HG02571 (cell line): Measurements from ENCODE around the gene FBXO10.
"Not testable (repeated sequence)": the region's sequence is repeated elsewhere in the genome, so short reads cannot be mapped to it uniquely, and the experiment has no call there.

Experiments used
- ATAC-seq: cut with Tn5 transposase; IDR thresholded peaks from one replicate; pipeline ENCODE4 v1.9.1; 2021; ENCODE audit warnings: mild to moderate bottlenecking, moderate library complexity; ENCODE audit not compliant: unreplicated experiment

FBXO10 gene

DNA sequence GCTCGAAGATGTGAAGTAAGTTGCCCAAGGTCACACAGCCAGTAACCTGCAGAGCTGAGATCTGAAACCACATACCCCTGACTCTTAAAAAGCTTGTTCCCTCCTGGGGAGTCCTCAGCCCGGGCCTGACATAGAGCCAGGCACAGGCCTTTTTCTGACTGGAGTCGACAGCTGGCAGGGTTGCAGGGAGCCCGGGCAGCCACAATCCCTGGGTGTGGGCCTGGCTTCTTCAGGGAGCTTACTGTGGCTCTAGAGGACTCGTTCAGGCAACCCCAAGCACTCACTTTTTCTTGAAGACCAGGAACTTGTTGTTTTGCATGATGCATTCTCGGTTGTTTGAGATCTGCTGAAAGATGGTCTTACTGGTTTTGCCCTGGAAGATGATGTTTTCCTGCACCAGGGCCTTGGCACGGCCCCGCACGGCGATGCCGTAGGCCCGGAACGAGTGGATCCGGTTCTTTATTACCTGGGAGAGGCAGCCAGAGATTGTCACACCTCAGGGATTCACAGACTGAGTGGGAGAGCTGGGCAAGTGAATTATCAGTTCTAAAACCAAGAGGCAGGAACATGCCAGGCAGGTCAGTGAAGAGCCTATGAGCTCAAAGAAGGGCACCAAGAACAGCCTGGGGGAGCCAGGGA lies 60.4 kb downstream of the FBXO10 start:
- no peak for ATAC-seq

DNA sequence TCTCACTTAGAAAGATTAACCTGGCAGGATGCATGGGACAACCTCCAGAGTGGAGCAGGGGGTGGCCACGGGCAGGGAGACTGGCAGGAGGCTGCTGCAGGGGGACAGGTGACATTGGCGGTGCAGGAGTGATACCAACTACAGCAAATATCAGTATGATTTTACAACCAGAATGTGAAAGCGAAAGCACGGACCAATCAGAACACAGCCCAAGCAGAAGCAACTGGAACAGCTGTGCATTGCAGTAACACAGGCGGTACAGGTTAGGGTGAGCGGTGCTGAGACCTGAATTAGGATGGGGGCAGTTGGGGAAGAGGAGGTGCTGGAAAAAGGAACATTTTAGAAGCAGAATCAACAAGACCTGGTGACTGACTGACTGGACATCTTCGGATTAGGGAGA lies 61.2 kb downstream of the FBXO10 start:
- no peak for ATAC-seq

DNA sequence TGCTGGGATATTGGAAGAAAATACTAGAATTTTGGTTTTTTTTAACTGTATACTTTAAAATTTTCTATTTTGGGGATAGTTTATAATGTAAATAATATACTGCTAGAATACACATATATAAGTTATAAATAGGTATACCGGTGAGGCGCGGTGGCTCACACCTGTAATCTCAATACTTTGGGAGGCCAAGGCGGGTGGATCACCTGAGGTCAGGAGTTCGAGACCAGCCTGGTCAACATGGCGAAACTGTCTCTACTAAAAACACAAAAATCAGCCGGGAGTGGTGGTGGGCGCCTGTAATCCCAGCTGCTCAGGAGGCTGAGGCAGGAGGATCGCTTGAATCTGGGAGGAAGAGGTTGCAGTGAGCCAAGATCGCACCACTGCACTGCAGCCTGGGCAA lies 61.8 kb downstream of the FBXO10 start:
- ATAC-seq, result not testable (repeated sequence)

DNA sequence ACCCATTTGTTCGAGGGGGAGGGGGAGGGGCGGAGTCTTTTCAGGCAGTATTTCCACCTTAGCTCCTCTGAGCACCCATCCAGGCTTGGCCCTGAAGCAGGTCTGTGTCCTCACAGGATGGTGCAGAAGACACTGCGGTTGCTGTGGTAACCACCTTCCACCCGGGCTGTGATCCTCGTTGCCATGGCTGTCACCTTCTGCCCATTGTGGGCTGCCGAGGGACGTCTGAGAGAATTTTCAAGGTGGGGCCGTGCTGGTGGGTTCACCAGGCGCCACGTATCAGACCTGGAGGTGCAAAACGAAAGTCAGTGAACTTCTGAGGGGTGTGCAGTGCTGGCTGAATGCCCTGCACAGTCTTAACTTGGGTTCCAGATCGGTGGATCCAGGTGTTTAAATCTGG lies 63.7 kb downstream of the FBXO10 start:
- no peak for ATAC-seq

DNA sequence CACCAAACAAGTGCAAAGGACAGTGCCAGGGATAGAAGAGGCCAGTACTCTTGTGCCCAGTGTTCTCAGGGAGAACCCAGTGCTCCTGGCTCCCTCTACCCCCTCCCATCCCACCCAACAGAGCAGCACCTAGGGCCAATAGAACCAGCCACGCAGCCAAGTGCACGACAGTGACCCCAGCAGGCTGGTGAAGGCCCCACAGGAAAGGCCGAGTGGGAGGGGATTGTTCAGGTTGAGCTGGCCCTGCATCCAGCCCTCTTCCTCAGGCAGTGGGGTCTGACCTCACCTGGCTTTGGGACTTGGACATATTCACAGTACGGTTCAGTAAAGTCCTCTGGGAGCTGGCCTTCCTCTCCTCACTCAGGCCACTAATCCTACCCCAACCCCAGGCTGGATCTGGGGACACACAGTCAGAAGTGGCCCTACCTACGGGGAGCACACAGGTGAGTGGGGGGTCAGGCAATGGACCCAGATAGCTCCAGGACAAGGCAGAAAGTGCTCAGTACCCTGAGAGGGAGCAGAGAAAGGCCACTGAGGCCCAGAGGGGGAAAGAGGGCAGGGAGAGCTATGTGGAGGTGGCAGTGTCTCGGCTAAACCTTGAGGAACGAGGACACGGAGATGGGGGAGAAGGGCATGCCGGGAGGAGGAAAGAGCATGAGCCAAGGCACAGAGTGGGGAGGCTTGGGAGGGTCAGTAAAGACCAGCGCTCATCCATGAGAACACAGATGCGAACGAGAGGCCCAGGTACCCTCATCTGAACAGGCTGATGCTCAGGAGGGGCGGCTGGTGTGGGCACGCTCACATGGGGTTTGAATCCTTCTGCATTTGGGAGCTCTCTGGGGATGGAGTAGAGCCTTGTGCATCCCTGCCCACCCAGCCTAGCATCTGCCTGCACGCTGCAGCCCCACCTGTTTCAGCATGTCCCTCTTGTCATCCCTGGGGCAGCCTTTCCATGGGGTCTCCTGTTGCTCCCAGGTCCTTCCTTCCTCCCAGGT lies 64.9 kb downstream of the FBXO10 start:
- no peak for ATAC-seq

DNA sequence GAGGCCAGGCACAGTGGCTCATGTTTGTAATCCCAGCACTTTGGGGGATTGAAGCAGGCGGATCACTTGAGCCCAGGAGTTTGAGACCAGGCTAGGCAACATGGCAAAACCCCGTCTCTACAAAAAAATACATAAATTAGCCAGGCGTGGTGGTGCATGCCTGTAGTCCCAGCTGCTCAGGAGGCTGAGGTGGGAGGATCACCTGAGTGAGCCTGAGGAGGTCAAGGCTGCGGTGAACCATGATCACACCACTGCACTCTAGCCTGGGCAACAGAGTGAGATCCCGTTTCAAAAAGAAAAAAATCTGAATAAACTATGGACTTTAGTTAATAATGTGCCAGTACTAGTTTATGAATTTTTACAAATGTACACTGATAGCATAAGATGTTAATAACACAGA lies 66.1 kb downstream of the FBXO10 start:
- ATAC-seq, result not testable (repeated sequence)

DNA sequence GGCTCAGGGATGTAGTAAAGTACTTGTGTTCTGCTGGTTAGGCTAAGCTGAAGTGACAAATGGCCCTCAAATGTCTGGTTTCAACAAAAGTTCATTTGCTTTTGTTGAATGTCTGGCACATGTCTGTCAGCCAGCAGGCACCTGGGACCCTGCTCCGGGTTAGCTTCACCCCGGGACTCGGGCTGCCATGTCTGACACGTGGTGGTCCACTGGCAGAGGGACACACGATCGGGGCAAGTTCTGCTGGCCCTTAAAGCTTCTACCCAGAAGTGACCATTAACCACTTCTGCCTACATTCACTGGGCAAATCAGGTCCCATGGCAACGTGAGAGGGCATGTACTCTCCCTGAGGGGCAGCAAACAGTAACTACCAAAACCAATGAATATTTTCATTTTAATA lies 66.6 kb downstream of the FBXO10 start:
- ATAC-seq, result no peak

DNA sequence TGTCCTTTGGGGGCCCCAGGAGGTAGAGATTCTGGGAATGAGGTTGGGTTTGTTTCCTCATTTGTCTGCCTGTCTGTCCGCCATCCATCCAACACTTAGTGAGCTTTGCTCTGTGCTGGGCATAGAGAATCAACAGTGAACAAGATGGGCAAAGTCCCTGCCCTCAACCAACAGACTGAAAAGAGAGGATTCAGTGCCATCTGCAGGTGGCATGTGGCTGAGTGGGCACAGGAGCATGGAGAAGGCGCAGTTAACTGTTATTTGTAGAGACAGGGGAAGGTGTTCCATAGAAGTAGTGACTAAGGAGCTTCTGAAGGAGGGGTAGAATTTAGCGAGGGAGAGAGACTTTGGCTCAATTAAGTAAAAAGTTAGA lies 67.4 kb downstream of the FBXO10 start:
- ATAC-seq, result no peak

DNA sequence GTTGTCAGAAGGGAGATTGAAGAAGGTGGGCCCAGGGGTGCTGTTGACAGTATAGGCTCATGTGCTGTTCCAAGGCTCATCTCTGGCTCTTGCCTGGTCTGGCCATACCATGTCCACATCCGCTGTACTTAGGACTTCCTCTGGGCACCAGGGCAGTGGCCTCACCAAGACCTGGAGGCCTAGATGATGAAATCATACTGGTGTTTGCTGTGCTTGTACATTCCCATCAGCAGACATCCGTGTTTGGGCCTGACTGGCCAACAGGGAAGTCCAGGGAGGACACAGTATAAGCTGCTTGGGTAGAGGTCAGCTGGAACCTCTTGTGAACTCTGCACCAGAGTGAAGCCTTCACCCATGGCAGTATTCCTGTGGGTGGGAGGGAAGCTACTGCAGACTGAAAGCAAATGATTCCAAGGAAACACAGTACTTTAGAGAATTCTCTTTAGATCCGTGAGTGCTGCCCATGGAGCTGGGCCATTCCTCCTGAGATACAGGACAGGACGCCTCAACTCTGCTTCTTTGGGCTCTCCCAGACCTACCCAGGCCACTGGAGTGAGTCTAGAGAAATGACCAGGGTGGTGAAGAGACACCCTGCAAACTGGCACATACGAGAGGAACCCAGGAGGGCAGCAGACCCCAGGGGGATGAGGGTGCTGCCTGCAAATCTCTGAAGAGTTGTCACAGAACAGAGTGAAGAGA lies 67.9 kb downstream of the FBXO10 start:
- no peak for ATAC-seq

DNA sequence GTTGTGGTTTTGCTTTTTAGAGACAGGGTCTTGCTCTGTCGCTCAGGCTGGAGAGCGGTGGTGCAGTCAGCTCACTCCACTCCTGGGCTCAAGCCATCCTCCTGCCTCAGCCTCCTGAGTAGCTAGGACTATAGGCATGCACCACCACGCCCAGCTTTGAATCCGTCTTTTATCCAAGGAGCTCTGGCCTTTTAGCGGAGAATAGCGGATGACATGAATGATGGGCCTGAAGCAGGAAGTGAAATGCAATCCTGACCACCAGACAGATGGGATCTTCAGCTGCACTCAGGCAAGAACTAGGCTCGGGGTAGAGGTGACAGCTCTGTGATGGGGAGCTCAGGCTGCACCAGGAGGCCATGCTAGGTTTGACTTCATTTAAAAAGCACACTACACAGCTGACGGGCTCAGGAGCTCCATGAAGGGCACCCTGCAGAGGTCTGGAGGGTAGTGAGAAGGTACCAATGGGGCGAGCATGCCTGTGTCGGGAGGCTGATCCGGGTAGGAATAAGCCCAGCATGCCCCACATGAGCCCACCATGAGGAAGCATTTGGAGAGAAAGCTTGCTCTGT lies 68.5 kb downstream of the FBXO10 start:
- ATAC-seq, result no peak

DNA sequence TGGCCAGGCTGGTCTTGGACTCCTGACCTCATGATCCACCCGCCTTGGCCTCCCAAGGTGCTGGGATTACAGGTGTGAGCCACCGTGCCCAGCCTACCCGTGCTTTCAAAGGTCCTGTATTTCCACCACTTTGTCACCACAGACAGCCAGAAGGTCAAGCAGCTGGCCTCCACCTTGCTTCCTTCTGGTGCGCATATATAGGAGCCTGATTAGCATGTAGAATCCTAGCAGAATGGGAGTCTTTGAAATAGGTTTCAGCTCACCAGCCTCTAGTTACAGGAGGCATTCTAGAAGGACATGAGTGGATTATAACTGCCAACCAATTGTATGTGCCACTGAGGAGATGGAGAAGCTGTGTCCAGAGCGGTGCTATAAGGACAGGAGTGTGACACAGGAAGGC lies 71.6 kb downstream of the FBXO10 start:
- no peak for ATAC-seq

DNA sequence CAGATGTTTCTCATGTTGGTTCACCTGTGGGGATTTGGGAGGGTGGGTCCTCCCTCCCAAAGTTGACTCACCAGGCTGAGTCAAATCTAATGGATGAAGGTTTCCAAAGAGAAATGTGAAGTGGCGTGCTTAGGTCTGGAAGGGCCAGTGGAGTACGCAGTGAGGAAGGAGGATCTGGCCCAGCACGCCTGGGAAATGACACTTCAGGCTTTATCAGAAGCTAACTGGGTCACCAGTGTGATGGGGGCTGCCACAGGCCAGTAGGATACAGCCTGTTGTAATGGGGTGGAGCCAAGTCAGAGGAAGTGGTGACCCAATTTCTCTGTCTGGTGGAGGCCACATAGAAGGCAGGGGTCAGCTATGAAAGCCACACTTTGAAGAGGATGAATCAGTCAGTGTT lies 72.4 kb downstream of the FBXO10 start:
- ATAC-seq, result no peak

DNA sequence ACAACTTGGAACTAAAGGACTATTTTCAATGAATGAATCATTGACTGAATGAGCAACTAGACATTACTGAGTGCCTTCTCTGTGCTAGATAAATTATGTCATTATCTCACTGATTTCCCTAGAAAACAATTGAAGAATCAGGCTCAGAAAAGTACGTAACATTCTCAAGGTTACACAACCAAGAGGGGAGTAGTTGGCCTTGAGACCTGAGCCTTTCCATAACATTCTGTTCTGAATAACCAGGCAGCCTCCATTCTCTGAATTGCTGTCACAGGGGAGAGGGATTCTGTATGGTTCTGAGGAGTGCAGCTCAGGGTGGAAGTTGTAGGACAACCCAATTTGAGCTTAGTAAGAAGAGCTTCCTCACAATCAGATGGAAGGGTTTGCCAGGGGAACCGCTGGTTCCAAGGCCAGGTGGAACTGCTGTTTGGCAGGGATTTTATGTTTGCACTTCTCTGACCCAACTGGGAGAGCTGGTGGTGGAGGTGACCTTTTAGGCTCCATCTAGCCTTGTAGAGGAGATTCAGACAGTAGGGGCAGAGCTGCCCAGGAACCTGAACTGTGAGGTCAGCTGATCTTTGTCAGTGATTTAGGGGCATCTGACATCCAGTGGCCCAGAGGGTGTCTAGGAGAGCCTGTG lies 74.1 kb downstream of the FBXO10 start:
- no peak for ATAC-seq

DNA sequence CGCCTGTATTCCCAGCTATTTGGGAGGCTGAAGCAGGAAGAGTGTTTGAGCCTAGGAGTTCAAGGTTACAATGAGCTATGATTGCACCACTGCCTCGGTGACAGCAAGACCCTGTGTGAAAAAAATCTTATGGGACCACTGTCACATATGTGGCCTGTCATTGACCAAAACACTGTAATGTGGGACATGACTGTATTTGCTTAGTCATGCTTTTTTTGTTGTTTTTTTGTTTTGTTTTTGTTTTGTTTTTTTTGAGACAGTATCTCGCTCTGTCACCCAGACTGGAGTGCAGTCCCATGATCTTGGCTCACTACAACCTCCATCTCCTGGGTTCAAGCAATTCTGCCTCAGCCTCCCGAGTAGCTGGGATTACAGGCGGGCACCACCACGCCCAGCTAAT lies 76.9 kb downstream of the FBXO10 start:
- no peak for ATAC-seq

DNA sequence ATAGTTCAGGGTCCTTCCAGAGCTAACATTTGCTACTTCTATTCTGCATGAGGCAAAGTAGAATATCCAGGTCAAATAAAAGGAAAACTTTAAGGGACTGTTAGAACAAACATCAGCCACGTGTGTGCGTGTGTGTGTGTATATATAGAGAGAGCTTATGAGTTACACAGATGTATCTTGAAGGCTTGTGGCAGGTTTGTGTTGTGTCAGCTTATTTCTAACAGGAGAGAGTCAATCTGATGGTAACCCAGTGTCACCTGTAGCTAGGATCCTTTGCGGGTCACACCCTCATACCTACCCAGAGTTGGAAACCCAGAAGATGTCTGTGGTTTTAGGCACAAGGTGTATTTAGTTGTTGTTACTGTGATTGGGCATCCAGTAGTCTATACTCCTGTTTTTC lies 77.7 kb downstream of the FBXO10 start:
- ATAC-seq, result no peak

DNA sequence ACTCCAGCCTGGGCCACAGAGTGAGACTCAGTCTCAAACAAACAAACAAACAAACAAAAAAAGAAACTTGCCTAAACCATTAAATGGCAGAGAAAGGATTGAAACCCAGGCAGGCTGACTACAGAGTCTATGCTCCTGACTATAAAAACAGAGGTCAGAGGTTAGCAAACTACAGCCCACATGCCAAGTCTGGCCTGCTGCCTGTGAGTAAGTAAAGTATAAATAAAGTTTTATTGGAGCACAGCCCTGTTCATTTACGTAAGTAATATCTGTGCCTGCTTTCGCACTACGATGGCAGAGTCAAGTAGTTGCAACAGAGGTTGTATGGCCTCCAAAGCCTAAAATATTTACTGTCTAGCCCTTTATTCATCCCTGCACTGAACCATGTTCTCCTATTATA lies 78.9 kb downstream of the FBXO10 start:
- no peak for ATAC-seq

DNA sequence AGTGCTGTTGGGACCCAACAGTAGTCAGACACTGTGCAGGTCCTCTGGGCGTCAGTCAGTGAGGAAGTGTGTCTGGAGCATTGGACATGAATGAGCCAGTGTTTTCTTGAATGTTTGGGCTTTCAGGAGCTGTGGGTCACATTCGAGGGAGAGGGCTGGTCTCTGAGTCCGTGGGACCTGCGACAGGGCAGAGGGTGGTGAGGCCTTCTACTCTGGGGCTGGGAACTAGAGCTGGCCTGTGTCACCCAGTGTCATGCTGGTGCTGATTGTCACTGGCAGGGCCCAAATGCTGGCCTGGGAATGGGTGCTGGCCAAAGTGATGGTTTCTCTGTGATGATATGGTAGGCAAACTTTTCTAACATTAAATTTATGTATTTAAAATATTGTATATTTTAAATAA lies 80.2 kb downstream of the FBXO10 start:
- ATAC-seq, result no peak

DNA sequence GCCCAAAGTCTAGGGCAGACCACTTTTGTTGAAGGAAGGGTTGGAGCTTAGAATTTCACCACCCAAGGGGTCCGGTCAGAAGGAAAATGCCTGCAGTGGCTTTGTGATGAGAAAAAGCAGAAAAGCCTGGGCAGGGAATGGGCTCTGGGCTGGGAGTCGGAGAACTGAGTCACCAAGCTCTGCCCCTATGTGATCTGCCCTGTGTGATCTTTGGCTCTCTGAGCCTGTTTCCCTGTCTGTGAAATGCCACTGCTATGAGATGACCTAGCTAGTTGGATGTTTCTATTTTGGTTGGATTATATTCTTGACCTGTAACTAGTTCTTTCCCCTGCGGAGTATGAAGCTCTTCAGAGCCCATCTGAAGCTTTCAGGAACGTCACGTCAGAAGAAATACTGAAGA lies 80.6 kb downstream of the FBXO10 start:
- no peak for ATAC-seq

DNA sequence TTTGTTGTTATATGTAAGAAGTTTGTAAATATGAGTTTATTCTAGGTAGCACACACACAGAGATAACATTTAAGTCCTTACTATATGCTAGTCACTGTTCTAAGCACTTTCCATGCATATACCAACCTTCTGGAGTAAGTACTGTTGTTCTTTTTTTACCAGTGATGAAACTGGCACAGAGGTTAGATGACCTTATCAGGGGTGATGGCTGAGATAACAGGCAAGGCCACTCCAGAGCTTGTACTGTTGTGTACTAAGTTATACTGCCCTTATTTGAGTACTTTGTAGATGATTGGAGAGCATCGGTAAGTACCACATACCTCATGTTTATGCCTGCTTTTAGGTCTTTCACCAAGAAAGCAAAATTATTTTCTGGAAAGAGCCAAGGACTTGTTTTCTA lies 84.2 kb downstream of the FBXO10 start:
- ATAC-seq, result no peak

DNA sequence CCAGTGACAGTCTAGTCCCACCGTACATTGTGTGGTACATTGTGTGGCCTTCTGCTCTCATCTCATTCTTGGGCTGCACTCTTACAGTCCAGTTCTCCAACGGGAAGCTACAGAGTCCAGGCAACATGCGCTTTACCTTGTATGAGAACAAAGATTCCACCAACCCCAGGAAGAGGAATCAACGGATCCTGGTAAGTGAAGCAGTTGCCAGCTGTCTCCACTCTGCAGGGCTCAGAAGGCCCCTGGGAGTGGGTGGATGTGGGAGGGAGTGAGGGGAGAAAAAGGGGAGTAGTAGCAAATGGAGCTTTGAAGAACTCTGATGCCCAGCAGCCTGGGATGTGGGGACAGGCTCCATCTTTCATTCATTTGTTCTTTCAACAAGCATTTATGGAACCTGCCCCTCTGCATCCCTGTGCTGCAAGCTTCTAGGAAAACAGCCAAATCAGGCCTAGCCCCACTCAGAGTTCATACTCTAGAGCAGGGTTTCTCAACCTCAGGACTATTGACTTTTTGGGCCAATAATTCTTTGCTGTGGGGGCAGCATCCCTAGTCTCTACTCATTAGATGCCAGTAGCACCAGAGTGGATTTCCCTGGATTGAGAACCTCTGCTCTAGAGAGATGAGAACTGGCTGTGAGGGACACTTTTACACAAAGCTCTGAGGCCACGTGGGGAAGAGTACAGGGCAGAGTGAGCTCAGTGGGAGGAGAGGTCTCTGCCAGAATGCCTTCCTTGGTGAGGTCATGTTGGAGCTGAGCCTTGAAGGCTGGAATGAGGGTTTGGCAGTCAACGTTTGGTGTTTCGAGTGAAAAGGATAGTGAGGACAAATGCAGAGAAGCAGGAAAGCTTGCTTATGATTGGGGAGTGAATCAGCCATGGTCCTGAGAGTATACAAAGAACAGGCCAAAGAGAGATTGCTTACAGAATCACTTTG lies 89.3 kb downstream of the FBXO10 start:
- no peak for ATAC-seq
